ENCODE measurements around the gene TMEM131L. TPM values are rescaled to one million over a fixed set of nuclear protein-coding genes. Genes with fewer than 3 reads are reported as not detected.

Gene TMEM131L
- total RNA-seq, 1 donor from 2014 or later = 7.9 TPM

DNA sequence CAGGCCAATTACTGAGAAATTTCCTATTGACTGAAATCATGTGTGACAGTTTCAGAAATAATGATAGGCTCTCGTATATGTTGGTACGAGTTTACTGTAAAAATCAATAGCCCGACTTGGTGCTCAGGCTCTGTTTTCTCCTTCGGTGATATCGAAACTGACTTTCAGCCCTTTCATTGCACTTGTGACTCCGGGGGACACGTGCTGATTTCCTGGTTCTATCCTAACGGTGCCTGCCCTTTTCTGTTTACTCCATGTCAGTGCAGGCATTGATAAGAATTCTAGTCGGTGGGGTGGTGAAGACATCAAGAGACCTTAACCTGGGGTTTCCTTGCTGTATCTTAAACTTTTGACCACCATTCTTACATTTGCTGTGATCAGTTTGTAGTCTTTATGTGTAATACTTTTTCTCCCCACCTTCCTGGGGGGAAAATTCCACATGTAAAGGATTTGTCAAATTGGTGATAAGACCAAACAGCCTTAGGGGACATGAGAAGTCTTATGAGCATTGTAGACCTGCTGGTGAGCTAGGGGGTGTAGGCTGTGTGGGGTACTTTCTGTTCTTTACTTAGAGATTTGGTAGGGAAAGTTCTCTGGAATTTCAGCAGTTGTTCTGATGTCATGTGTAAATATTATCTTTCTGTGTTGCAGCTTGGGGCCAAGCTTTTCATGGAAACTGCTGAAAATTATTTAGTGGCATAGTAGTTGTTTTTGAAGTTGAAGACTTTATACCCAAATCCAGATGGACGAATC is 52.7 kb downstream of the TMEM131L start:
- no peaks in the 10 kb centered on the region for H3K27me3 ChIP-seq (ENCODE audit: control insufficient read depth, insufficient read depth, low read length)
- H3K4me3 ChIP-seq (ENCODE audit: low read depth, low read length) = no peak overlapping the region
- DNase-seq (ENCODE audit: low read depth) (no peak), FAIRE-seq (no peak)
- no peaks in the 10 kb centered on the region for H3K36me3 ChIP-seq (ENCODE audit: control insufficient read depth, insufficient read depth, low read length)
- no peak for TF ChIP-seq CTCF (IDR thresholded peaks at IDR 0.05; ENCODE audit: insufficient read depth, low read length, severe bottlenecking)

DNA sequence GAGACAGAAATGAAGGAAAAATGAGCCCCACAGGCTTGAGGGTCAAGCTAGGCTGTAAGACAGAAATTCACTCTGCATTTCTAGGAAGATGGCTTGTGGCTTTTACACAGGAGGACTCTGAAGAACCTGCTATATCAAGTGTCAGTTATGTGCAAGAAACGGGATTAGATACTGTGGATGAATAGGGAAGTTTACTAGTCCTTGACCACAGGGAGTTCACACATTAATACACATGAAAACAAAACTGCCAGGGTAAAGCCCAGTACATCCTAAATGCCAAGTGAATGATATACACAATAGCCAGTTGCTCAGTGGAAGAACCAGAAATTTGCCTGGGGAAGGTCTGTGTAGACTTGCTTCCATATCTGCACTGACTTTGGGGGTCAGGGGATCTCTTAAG is 53.5 kb downstream of the TMEM131L start:
- DNase-seq (ENCODE audit: low read depth) (no peak), FAIRE-seq (no peak)
- Histone ChIP-seq H3K4me3 (ENCODE audit: low read depth, low read length) (no peak overlapping the region), H3K36me3 (ENCODE audit: control insufficient read depth, insufficient read depth, low read length) (no peaks in the 10 kb centered on the region), H3K27me3 (ENCODE audit: control insufficient read depth, insufficient read depth, low read length) (no peaks in the 10 kb centered on the region)
- TF ChIP-seq CTCF (IDR thresholded peaks at IDR 0.05; ENCODE audit: insufficient read depth, low read length, severe bottlenecking) = no peak

DNA sequence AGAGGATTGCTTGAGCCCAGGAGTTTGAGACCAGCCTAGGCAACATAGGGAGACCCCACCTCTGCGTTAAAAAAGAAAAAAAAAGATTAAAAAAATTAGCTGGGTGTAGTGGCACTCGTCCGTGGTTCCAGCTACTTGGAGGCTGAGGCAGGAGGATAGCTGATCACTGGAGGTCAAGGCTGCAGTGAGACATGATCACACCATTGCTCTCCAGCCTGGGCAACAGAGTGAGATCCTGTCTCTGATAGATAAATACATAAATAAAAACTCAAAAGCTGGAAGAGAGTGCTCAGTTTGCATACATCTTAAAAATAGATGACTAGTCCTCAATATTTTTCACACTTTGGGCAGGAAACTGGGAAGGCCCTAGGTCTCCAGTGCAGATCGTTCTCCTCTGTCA is 54.1 kb downstream of the TMEM131L start:
- DNase-seq (ENCODE audit: low read depth) = no peak
- Histone ChIP-seq H3K4me3 (ENCODE audit: low read depth, low read length) (no peak overlapping the region), H3K36me3 (ENCODE audit: control insufficient read depth, insufficient read depth, low read length) (no peaks in the 10 kb centered on the region), H3K27me3 (ENCODE audit: control insufficient read depth, insufficient read depth, low read length) (no peaks in the 10 kb centered on the region)
- no peak for FAIRE-seq
- TF ChIP-seq CTCF (IDR thresholded peaks at IDR 0.05; ENCODE audit: insufficient read depth, low read length, severe bottlenecking) = no peak

GRCh38 chr4:153520801-153521329 is 54.7 kb downstream of the TMEM131L start:
- Histone ChIP-seq H3K27me3 (ENCODE audit: control insufficient read depth, insufficient read depth, low read length) (no peaks in the 10 kb centered on the region), H3K4me3 (ENCODE audit: low read depth, low read length) (no peak overlapping the region), H3K36me3 (ENCODE audit: control insufficient read depth, insufficient read depth, low read length) (no peaks in the 10 kb centered on the region)
- DNase-seq (ENCODE audit: low read depth) = no peak
- TF ChIP-seq CTCF (IDR thresholded peaks at IDR 0.05; ENCODE audit: insufficient read depth, low read length, severe bottlenecking) = no peak
- no peak for FAIRE-seq

GRCh38 chr4:153521478-153521877 is 55.3 kb downstream of the TMEM131L start:
- DNase-seq (ENCODE audit: low read depth) = no peak
- no peak for TF ChIP-seq CTCF (IDR thresholded peaks at IDR 0.05; ENCODE audit: insufficient read depth, low read length, severe bottlenecking)

More at GRCh38 chr4:153521478-153521877, 55.3 kb downstream of the TMEM131L start:
- no peaks in the 10 kb centered on the region for H3K36me3 ChIP-seq (ENCODE audit: control insufficient read depth, insufficient read depth, low read length)
- H3K4me3 ChIP-seq (ENCODE audit: low read depth, low read length) = no peak overlapping the region
- H3K27me3 ChIP-seq (ENCODE audit: control insufficient read depth, insufficient read depth, low read length) = no peaks in the 10 kb centered on the region
- FAIRE-seq = no peak

All from bronchial epithelial cell (primary cell).